Measurements from ENCODE around the gene NOTO. TPM values are rescaled to one million over a fixed set of nuclear protein-coding genes. Genes with fewer than 3 reads are reported as not detected.
A peak's percentile ranks its signal among the peaks of the same experiment; 100 is the strongest.

The NOTO gene
- total and polyA plus RNA-seq, 4 experiments from 2014 or later, result not detected

- intact Hi-C loops (cut with micrococcal nuclease), result loop anchor here (1.0 to 5.0 kb wide), 3 partner anchors 35 to 525 kb away; partner anchors contain the start of genes EGR4 and TPRKB
- Histone ChIP-seq H3K36me3 (ENCODE audit: insufficient read depth, low read length) (no peaks in the 10 kb centered on the region), H3K27ac (ENCODE audit: low read depth, low read length) (no peak overlapping the region), H3K9me3 (ENCODE audit: control insufficient read depth in 1 of 2, low read length in 2 of 2) (no peaks in the 10 kb centered on the region), H3K4me3 (ENCODE audit: low read length in 2 of 2) (no peak overlapping the region), H3K4me1 (ENCODE audit: insufficient read depth, low read length) (peaks cover 33% of the 10 kb centered on the region), H3K27me3 (ENCODE audit: insufficient read depth, low read length) (no peaks in the 10 kb centered on the region)
- H3K36me3 Mint-ChIP-seq, result peaks cover 0 to 4% of the 10 kb centered on the region in 2 donors
- POLR2A ChIA-PET (ENCODE audit: partially characterized antibody), result interaction anchor here (1.0 to 3.6 kb wide), 6 partner anchors 10 to 1881 kb away, joined by 3 to 51 read pairs (median 3); partner anchors contain the start of genes ALMS1, CCT7, PRADC1 and ZNF638
- CTCF ChIA-PET (ENCODE audit: partially characterized antibody), result interaction anchor here (0.6 to 8.1 kb wide), 37 partner anchors 7 to 525 kb away, joined by 3 to 77 read pairs (median 4); partner anchors contain the start of genes CCT7, NOTO, PRADC1 and RAB11FIP5
- peak overlapping the region in 1 of 7 donors; percentile 76 for H3K27ac Mint-ChIP-seq
- peaks cover 23 to 38% (median 31%) of the 10 kb centered on the region in 4 donors for H3K4me1 Mint-ChIP-seq
- H3K27me3 Mint-ChIP-seq, result peaks cover 8 to 9% of the 10 kb centered on the region in 2 donors
- no peaks in the 10 kb centered on the region for H3K9me3 Mint-ChIP-seq
- peak overlapping the region in 1 of 8 donors; percentile 3 for H3K4me3 Mint-ChIP-seq
- DNase-seq, result no peak
These were observed 9.7 kb downstream of the NOTO start for GRCh38 chr2:73212098-73212447.

- Mint-ChIP-seq H3K36me3 (peaks cover 0 to 4% of the 10 kb centered on the region in 2 donors), H3K27ac (peak overlapping the region in 5 of 7 donors; percentile 23 to 97 (median 76)), H3K4me3 (peak overlapping the region; percentile 45 to 83 (median 58)), H3K27me3 (peaks cover 8 to 9% of the 10 kb centered on the region in 2 donors), H3K9me3 (no peaks in the 10 kb centered on the region), H3K4me1 (peaks cover 25 to 38% (median 31%) of the 10 kb centered on the region in 4 donors)
- Histone ChIP-seq H3K36me3 (ENCODE audit: insufficient read depth, low read length) (no peaks in the 10 kb centered on the region), H3K4me1 (ENCODE audit: insufficient read depth, low read length) (peaks cover 33% of the 10 kb centered on the region), H3K27me3 (ENCODE audit: insufficient read depth, low read length) (no peaks in the 10 kb centered on the region), H3K27ac (ENCODE audit: low read depth, low read length) (no peak overlapping the region), H3K4me3 (ENCODE audit: low read length in 2 of 2) (no peak overlapping the region), H3K9me3 (ENCODE audit: control insufficient read depth in 1 of 2, low read length in 2 of 2) (no peaks in the 10 kb centered on the region)
- ChIA-PET POLR2A (ENCODE audit: partially characterized antibody) (interaction anchor here (1.0 to 3.6 kb wide), 9 partner anchors 10 to 1881 kb away, joined by 3 to 51 read pairs (median 3); partner anchors contain the start of genes ALMS1, CCT7, FBXO41 and PRADC1), CTCF (ENCODE audit: partially characterized antibody) (interaction anchor here (0.6 to 8.1 kb wide), 40 partner anchors 8 to 524 kb away, joined by 3 to 77 read pairs (median 4); partner anchors contain the start of genes ALMS1, CCT7, NOTO and PRADC1)
- intact Hi-C loops (cut with micrococcal nuclease), result loop anchor here (1.0 to 5.0 kb wide), 3 partner anchors 35 to 525 kb away; partner anchors contain the start of genes EGR4 and TPRKB
- DNase-seq, result peak; percentile 58 to 70 (median 65)
These were observed 10.2 kb downstream of the NOTO start for GRCh38 chr2:73212448-73213176.

DNA sequence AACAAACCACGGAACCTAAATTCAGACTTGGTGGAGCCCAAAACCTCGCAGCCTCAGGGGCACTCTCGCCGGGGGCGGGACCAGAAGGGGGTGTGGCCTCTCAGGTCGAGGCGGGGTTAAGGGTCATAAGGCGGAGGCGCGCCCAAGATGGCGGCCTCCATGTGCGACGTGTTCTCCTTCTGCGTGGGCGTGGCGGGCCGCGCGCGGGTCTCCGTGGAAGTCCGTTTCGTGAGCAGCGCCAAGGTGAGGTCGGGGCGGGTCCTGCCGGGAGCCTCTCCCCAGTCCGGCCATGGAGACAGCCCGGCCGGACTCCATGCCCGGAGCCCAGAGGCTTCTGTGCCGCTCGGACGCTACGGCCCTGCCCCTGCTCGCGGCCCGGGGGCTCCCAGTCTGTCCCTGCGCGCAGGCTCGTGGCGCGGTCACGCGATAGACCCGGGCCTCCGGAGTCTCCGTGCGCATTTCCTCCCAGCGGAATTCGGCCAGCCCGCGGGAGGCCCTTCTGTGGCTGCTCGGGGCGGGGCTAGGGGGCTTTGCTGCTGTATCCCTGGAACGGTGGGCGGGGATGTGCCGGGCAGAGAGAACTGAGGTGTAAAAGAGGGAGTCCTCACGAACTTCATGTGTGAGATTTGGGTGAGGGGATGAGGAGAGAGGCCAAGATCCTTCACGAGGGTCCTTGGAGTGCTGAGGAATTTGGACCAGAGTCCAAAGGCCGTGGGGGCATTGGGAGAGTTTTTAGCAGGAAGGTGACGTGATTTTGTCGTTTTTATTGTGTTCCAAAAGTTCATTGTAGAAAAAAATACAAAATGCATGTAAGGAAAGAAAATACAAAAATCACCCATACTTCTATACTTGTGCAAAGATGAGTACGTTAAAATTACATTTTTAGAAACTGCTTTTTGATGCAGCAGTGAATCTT, 12.0 kb downstream of the NOTO start, which contains the start of gene SMYD5:
Gene SMYD5, plus strand, starts transcription at position 126 of the 916 bp plus-strand sequence. Its CDS starts 22 bp downstream, at position 148.
- H3K27me3 ChIP-seq (ENCODE audit: insufficient read depth, low read length), result no peaks in the 10 kb centered on the region
- no peaks in the 10 kb centered on the region for H3K9me3 Mint-ChIP-seq
- POLR2A ChIA-PET (ENCODE audit: partially characterized antibody), result interaction anchor here (1.2 to 3.6 kb wide), 3 partner anchors 18 to 24 kb away, joined by 3 to 51 read pairs (median 17); partner anchors contain the start of genes CCT7 and PRADC1
- H3K4me1 Mint-ChIP-seq, result peaks cover 25 to 38% (median 31%) of the 10 kb centered on the region in 4 donors
- H3K36me3 Mint-ChIP-seq, result peaks cover 0 to 9% of the 10 kb centered on the region in 2 donors
- H3K27ac Mint-ChIP-seq, result peak within 1 kb of the TSS; percentile 89 to 98 (median 95)
- no peaks in the 10 kb centered on the region for H3K36me3 ChIP-seq (ENCODE audit: insufficient read depth, low read length)
- H3K9me3 ChIP-seq (ENCODE audit: control insufficient read depth in 1 of 2, low read length in 2 of 2), result no peaks in the 10 kb centered on the region
- intact Hi-C loops (cut with micrococcal nuclease), result loop anchor here (1.0 to 5.0 kb wide), 5 partner anchors 20 to 523 kb away; partner anchors contain the start of genes ALMS1, CCT7, EGR4 and SFXN5
- H3K4me3 Mint-ChIP-seq, result peak within 1 kb of the TSS; percentile 88 to 99 (median 94)
- CTCF ChIA-PET (ENCODE audit: partially characterized antibody), result interaction anchor here (0.8 to 8.1 kb wide), 10 partner anchors 8 to 128 kb away, joined by 3 to 77 read pairs (median 10); partner anchors contain the start of genes CCT7 and PRADC1
- H3K27ac ChIP-seq (ENCODE audit: low read depth, low read length), result peak within 1 kb of the TSS; percentile 53
- H3K4me1 ChIP-seq (ENCODE audit: insufficient read depth, low read length), result peaks cover 33% of the 10 kb centered on the region
- peak; percentile 88 to 91 (median 89) for DNase-seq
- peaks cover 1 to 4% of the 10 kb centered on the region in 2 donors for H3K27me3 Mint-ChIP-seq
- H3K4me3 ChIP-seq (ENCODE audit: low read length in 2 of 2), result peak within 1 kb of the TSS; percentile 76 to 85

GRCh38 chr2:73215254-73215653, 12.9 kb downstream of the NOTO start:
- H3K4me1 Mint-ChIP-seq, result peaks cover 25 to 38% (median 31%) of the 10 kb centered on the region in 4 donors
- no peaks in the 10 kb centered on the region for H3K9me3 Mint-ChIP-seq
- Histone ChIP-seq H3K4me3 (ENCODE audit: low read length in 2 of 2) (no peak overlapping the region), H3K9me3 (ENCODE audit: control insufficient read depth in 1 of 2, low read length in 2 of 2) (no peaks in the 10 kb centered on the region), H3K27ac (ENCODE audit: low read depth, low read length) (no peak overlapping the region), H3K4me1 (ENCODE audit: insufficient read depth, low read length) (peaks cover 33% of the 10 kb centered on the region), H3K36me3 (ENCODE audit: insufficient read depth, low read length) (peaks cover 6% of the 10 kb centered on the region), H3K27me3 (ENCODE audit: insufficient read depth, low read length) (no peaks in the 10 kb centered on the region)
- no peak for DNase-seq
- POLR2A ChIA-PET (ENCODE audit: partially characterized antibody), result interaction anchor here (2.7 kb wide), 1 partner anchor 17 kb away, joined by 17 read pairs; the partner anchor contains the start of genes CCT7 and PRADC1
- no peaks in the 10 kb centered on the region for H3K27me3 Mint-ChIP-seq
- CTCF ChIA-PET (ENCODE audit: partially characterized antibody), result interaction anchor here (0.8 to 3.6 kb wide), 4 partner anchors 16 to 129 kb away, joined by 3 to 9 read pairs (median 5); partner anchors contain the start of gene PRADC1
- H3K4me3 Mint-ChIP-seq, result peak overlapping the region; percentile 88 to 99 (median 94)
- peak overlapping the region; percentile 38 to 94 (median 72) for H3K27ac Mint-ChIP-seq
- intact Hi-C loops (cut with micrococcal nuclease), result no loop called here
- H3K36me3 Mint-ChIP-seq, result peaks cover 0 to 16% of the 10 kb centered on the region in 2 donors

GRCh38 chr2:73217160-73217559, 14.8 kb downstream of the NOTO start:
- peaks cover 9 to 35% of the 10 kb centered on the region in 2 donors for H3K36me3 Mint-ChIP-seq
- intact Hi-C loops (cut with micrococcal nuclease), result no loop called here
- H3K4me1 ChIP-seq (ENCODE audit: insufficient read depth, low read length), result peaks cover 32% of the 10 kb centered on the region
- no peaks in the 10 kb centered on the region for H3K9me3 Mint-ChIP-seq
- no peak overlapping the region for H3K4me3 ChIP-seq (ENCODE audit: low read length in 2 of 2)
- H3K27me3 Mint-ChIP-seq, result no peaks in the 10 kb centered on the region
- peak overlapping the region in 1 of 7 donors; percentile 18 for H3K27ac Mint-ChIP-seq
- H3K27me3 ChIP-seq (ENCODE audit: insufficient read depth, low read length), result no peaks in the 10 kb centered on the region
- CTCF ChIA-PET (ENCODE audit: partially characterized antibody), result interaction anchor here (0.6 to 3.6 kb wide), 3 partner anchors 11 to 1886 kb away, joined by 3 to 9 read pairs (median 3); partner anchors contain the start of gene ZNF638
- peaks cover 25 to 38% (median 31%) of the 10 kb centered on the region in 4 donors for H3K4me1 Mint-ChIP-seq
- POLR2A ChIA-PET (ENCODE audit: partially characterized antibody), result interaction anchor here (2.7 kb wide), 1 partner anchor 16 kb away, joined by 17 read pairs; the partner anchor contains the start of genes CCT7 and PRADC1
- peaks cover 25% of the 10 kb centered on the region for H3K36me3 ChIP-seq (ENCODE audit: insufficient read depth, low read length)
- no peak for DNase-seq
- no peaks in the 10 kb centered on the region for H3K9me3 ChIP-seq (ENCODE audit: control insufficient read depth in 1 of 2, low read length in 2 of 2)
- H3K27ac ChIP-seq (ENCODE audit: low read depth, low read length), result no peak overlapping the region
- H3K4me3 Mint-ChIP-seq, result no peak overlapping the region

- ChIA-PET CTCF (ENCODE audit: partially characterized antibody) (interaction anchor here (1.3 to 3.6 kb wide), 2 partner anchors 11 to 40 kb away, joined by 3 to 9 read pairs; no protein-coding TSS in a partner anchor), POLR2A (ENCODE audit: partially characterized antibody) (interaction anchor here (2.0 kb wide), 1 partner anchor 16 kb away, joined by 11 read pairs; the partner anchor contains the start of genes CCT7 and PRADC1)
- DNase-seq, result no peak
- peak overlapping the region in 1 of 7 donors; percentile 18 for H3K27ac Mint-ChIP-seq
- intact Hi-C loops (cut with micrococcal nuclease), result no loop called here
- H3K9me3 ChIP-seq (ENCODE audit: control insufficient read depth in 1 of 2, low read length in 2 of 2), result no peaks in the 10 kb centered on the region
- H3K36me3 ChIP-seq (ENCODE audit: insufficient read depth, low read length), result peaks cover 30% of the 10 kb centered on the region
- H3K4me1 Mint-ChIP-seq, result peaks cover 21 to 32% (median 26%) of the 10 kb centered on the region in 4 donors
- H3K9me3 Mint-ChIP-seq, result no peaks in the 10 kb centered on the region
- H3K27me3 Mint-ChIP-seq, result no peaks in the 10 kb centered on the region
- peaks cover 25% of the 10 kb centered on the region for H3K4me1 ChIP-seq (ENCODE audit: insufficient read depth, low read length)
- no peak overlapping the region for H3K27ac ChIP-seq (ENCODE audit: low read depth, low read length)
- peak overlapping the region in 1 of 8 donors; percentile 7 for H3K4me3 Mint-ChIP-seq
- no peak overlapping the region for H3K4me3 ChIP-seq (ENCODE audit: low read length in 2 of 2)
- peaks cover 15 to 41% of the 10 kb centered on the region in 2 donors for H3K36me3 Mint-ChIP-seq
- H3K27me3 ChIP-seq (ENCODE audit: insufficient read depth, low read length), result no peaks in the 10 kb centered on the region
These were observed 15.5 kb downstream of the NOTO start for GRCh38 chr2:73217826-73218225.

All from CD4-positive, alpha-beta memory T cell (primary cell).